Pancreas (tissue), 10 donors: ENCODE measurements around the gene DHRS1. TPM values are rescaled to one million over a fixed set of nuclear protein-coding genes. Genes with fewer than 3 reads are reported as not detected.

Source experiments
- ATAC-seq, 4 donors: fragments of 200-7000 bp; cut with Tn5 transposase; one replicate each; pipeline versions ENCODE4 v1.8.0 to v1.9.1; 2020; ENCODE audit warnings: mild to moderate bottlenecking in 4 of 4, moderate library complexity in 4 of 4
- DNase-seq, 6 donors: peaks; one replicate each; pipeline ENCODE4 v3.0.0-alpha.2; 2020
- FAIRE-seq: peaks from 2 replicates; lab custom pipeline; 2012; peaks lifted over from hg19 to GRCh38; lab: Jason Lieb, UNC
- H3K27ac ChIP-seq, 4 donors: fragments of 200-600 bp; sonication (generic); 1 replicate in 3 of 4; 2 replicates in 1 of 4; pipeline versions ENCODE4 v1.5.0 to v1.8.0; 2020
- H3K27me3 ChIP-seq, 4 donors: fragments of 200-600 bp; one replicate each; pipeline ENCODE4 v1.8.0; 2021
- H3K36me3 ChIP-seq, 3 donors: fragments of 200-600 bp; sonication (generic) in 1 of 3; one replicate each; pipeline versions ENCODE4 v1.5.0 to v1.8.0; 2020 to 2021
- H3K4me1 ChIP-seq, 3 donors: fragments of 200-600 bp; one replicate each; pipeline ENCODE4 v1.8.0; 2021
- H3K4me3 ChIP-seq, 4 donors: fragments of 200-600 bp; sonication (generic) in 2 of 4; one replicate each; pipeline versions ENCODE4 v1.5.0 to v1.8.0; 2020 to 2021
- H3K9me3 ChIP-seq, 4 donors: fragments of 200-600 bp; one replicate each; pipeline ENCODE4 v1.8.0; 2021
- CTCF ChIP-seq, 4 donors: fragments of 200-600 bp; sonication (generic) in 3 of 4; IDR thresholded peaks; one replicate each; pipeline versions ENCODE4 v1.5.0 to v1.8.0; 2021; ENCODE audit warnings: antibody characterized with exemption in 4 of 4
- WGBS, 2 donors: extraction: QIAGEN DNeasy Blood & Tissue Kit; methylation state at CpG; one replicate each; pipeline ENCODE4 v1.1.7; 2013; 5-methylcytosine and 5-hydroxymethylcytosine counted together
- intact Hi-C, 3 donors: fragments of 100-400 bp; cut with DNase I; formaldehyde crosslinking; loops; one replicate each; pipeline versions ENCODE4 v1.11.1 to v1.14.2; 2022
- polyA plus RNA-seq, 2 donors: library from polyadenylated mRNA; stranded (reverse); fragments of 200-250 nt; gene quantifications; one replicate each; pipeline ENCODE4 v1.2.3, GENCODE V29; 2013
- total RNA-seq, 6 donors: library from RNA; stranded (reverse); fragmentation: NEBNext Ultra II Directional in 4 of 6; extraction: Animal tissue kit (Norgen Biotek cat#: 25700) in 4 of 6; gene quantifications; one replicate each; pipeline versions ENCODE4 v1.2.1 to v1.2.4, GENCODE V29; 2021 to 2023
- donor health status: healthy with polysubstance abuse.
- donor health status: DM: no; HTN: no; CAD: no; lungs with moderate emphysema.
- donor health status: DM: no; HTN: no; CAD: no.
- donor health status: control.
- donor health status: control.
- donor health status: Bipolar disorder and iron deficiency.
- donor health status: DM: yes; HTN: yes; CAD: no.
- donor health status: DM: no; HTN: no; CAD: no.
- donor health status: DM: no; HTN: no; CAD: no.
- donor health status: DM: yes; HTN: yes; CAD: no.

DHRS1 gene
- total and polyA plus RNA-seq, 8 donors, result 6.1 to 21.1 (median 13.6) TPM

GRCh38 chr14:24317141-24317928 is 17.8 kb upstream of the DHRS1 start:
- FAIRE-seq (no peak), ATAC-seq (no peak), DNase-seq (no peak)
- Histone ChIP-seq H3K4me3 (no peak overlapping the region), H3K27ac (no peak overlapping the region), H3K4me1 (no peaks in the 10 kb centered on the region), H3K27me3 (no peaks in the 10 kb centered on the region), H3K9me3 (no peaks in the 10 kb centered on the region), H3K36me3 (no peaks in the 10 kb centered on the region)
- TF ChIP-seq CTCF (IDR thresholded peaks at IDR 0.05), result no peak
- intact Hi-C loops, result no loop called here
- 78 to 92% methylated on average over 3 of the region's 3 CpGs for WGBS, 2 donors

- no peak for TF ChIP-seq CTCF (IDR thresholded peaks at IDR 0.05)
- H3K9me3 ChIP-seq, result no peaks in the 10 kb centered on the region
- ATAC-seq (no peak), DNase-seq (no peak), FAIRE-seq (no peak)
- no peaks in the 10 kb centered on the region for H3K27me3 ChIP-seq
- no peaks in the 10 kb centered on the region for H3K36me3 ChIP-seq
- 62 to 65% methylated on average over 16 to 18 of the region's 18 CpGs for WGBS, 2 donors
- peaks cover 0 to 4% (median 0%) of the 10 kb centered on the region in 3 donors for H3K4me1 ChIP-seq
- intact Hi-C loops, result no loop called here
- H3K4me3 ChIP-seq, result no peak overlapping the region
- H3K27ac ChIP-seq, result no peak overlapping the region
Measured at GRCh38 chr14:24316597-24316950, 17.0 kb upstream of the DHRS1 start.

- FAIRE-seq, result no peak
- Histone ChIP-seq H3K9me3 (no peaks in the 10 kb centered on the region), H3K27me3 (no peaks in the 10 kb centered on the region), H3K36me3 (no peaks in the 10 kb centered on the region), H3K4me1 (peaks cover 0 to 4% (median 0%) of the 10 kb centered on the region in 3 donors), H3K4me3 (no peak overlapping the region), H3K27ac (no peak overlapping the region)
- TF ChIP-seq CTCF (IDR thresholded peaks at IDR 0.05), result no peak
- intact Hi-C loops, result no loop called here
- peak; percentile 11 to 58 (median 44) for ATAC-seq
- 35 to 36% methylated on average over 66 to 70 of the region's 70 CpGs for WGBS, 2 donors
- peak in 1 of 6 donors; percentile 70 for DNase-seq
Measured at GRCh38 chr14:24315807-24316596, 16.4 kb upstream of the DHRS1 start.

GRCh38 chr14:24315243-24315806 is 15.7 kb upstream of the DHRS1 start:
- no peak for DNase-seq
- H3K36me3 ChIP-seq, result no peaks in the 10 kb centered on the region
- no peak overlapping the region for H3K4me3 ChIP-seq
- H3K9me3 ChIP-seq, result no peaks in the 10 kb centered on the region
- FAIRE-seq, result no peak
- intact Hi-C loops, result no loop called here
- H3K4me1 ChIP-seq, result peaks cover 3 to 7% (median 6%) of the 10 kb centered on the region in 3 donors
- ATAC-seq, result no peak
- H3K27ac ChIP-seq, result no peak overlapping the region
- no peak for TF ChIP-seq CTCF (IDR thresholded peaks at IDR 0.05)
- H3K27me3 ChIP-seq, result no peaks in the 10 kb centered on the region
- WGBS, 2 donors, result 85 to 86% methylated on average over 10 of the region's 10 CpGs
